ENCODE measurements around the gene NTRK2. TPM values are rescaled to one million over a fixed set of nuclear protein-coding genes. Genes with fewer than 3 reads are reported as not detected.

The NTRK2 gene
- total RNA-seq, 4 donors from 2014 or later: 2.9 to 15.9 (median 8.4) TPM

GRCh38 chr9:84642553-84643141 is 26.9 kb upstream of the NTRK2 start:
- no peaks in the 10 kb centered on the region for H3K36me3 ChIP-seq
- H3K27me3 ChIP-seq: no peaks in the 10 kb centered on the region
- TF ChIP-seq CTCF (IDR thresholded peaks at IDR 0.05): no peak
- TF ChIP-seq POLR2A (IDR thresholded peaks at IDR 0.05): no peak
- peak overlapping the region in 1 of 4 donors; percentile 10 for H3K27ac ChIP-seq
- no peak for DNase-seq
- 46 to 58% methylated on average over 4 of the region's 4 CpGs for WGBS, 2 donors
- peaks cover 0 to 9% (median 8%) of the 10 kb centered on the region in 3 donors for H3K9me3 ChIP-seq
- H3K4me3 ChIP-seq: no peak overlapping the region
- H3K4me1 ChIP-seq: peaks cover 0 to 15% (median 0%) of the 10 kb centered on the region in 3 donors
- intact Hi-C loops (cut with DNase I): no loop called here

GRCh38 chr9:84647699-84648098 is 21.8 kb upstream of the NTRK2 start:
- Histone ChIP-seq H3K9me3 (no peaks in the 10 kb centered on the region), H3K27me3 (no peaks in the 10 kb centered on the region), H3K27ac (no peak overlapping the region), H3K4me1 (peaks cover 0 to 7% (median 0%) of the 10 kb centered on the region in 3 donors), H3K4me3 (no peak overlapping the region), H3K36me3 (no peaks in the 10 kb centered on the region)
- intact Hi-C loops (cut with DNase I): no loop called here
- DNase-seq: no peak
- no peak for TF ChIP-seq CTCF (IDR thresholded peaks at IDR 0.05)
- no peak for TF ChIP-seq POLR2A (IDR thresholded peaks at IDR 0.05)
- 80 to 90% methylated on average over 2 of the region's 3 CpGs for WGBS, 2 donors

GRCh38 chr9:84652496-84653120 is 16.9 kb upstream of the NTRK2 start:
- Histone ChIP-seq H3K27ac (no peak overlapping the region), H3K4me1 (no peaks in the 10 kb centered on the region), H3K27me3 (peaks cover 0 to 3% (median 0%) of the 10 kb centered on the region in 4 donors), H3K9me3 (no peaks in the 10 kb centered on the region), H3K4me3 (no peak overlapping the region), H3K36me3 (no peaks in the 10 kb centered on the region)
- TF ChIP-seq CTCF (IDR thresholded peaks at IDR 0.05) (no peak), POLR2A (IDR thresholded peaks at IDR 0.05) (no peak)
- WGBS, 2 donors: 33 to 52% methylated on average over 4 of the region's 4 CpGs
- no peak for DNase-seq
- intact Hi-C loops (cut with DNase I): no loop called here

GRCh38 chr9:84655447-84655846 is 14.1 kb upstream of the NTRK2 start:
- no peaks in the 10 kb centered on the region for H3K4me1 ChIP-seq
- 66 to 72% methylated on average over 5 of the region's 5 CpGs for WGBS, 2 donors
- intact Hi-C loops (cut with DNase I): no loop called here
- no peak overlapping the region for H3K27ac ChIP-seq
- TF ChIP-seq CTCF (IDR thresholded peaks at IDR 0.05) (no peak), POLR2A (IDR thresholded peaks at IDR 0.05) (no peak)
- no peaks in the 10 kb centered on the region for H3K36me3 ChIP-seq
- DNase-seq: no peak
- no peaks in the 10 kb centered on the region for H3K9me3 ChIP-seq
- no peak overlapping the region for H3K4me3 ChIP-seq
- H3K27me3 ChIP-seq: peaks cover 0 to 3% (median 0%) of the 10 kb centered on the region in 4 donors

GRCh38 chr9:84659313-84659712 is 10.2 kb upstream of the NTRK2 start:
- no peak overlapping the region for H3K27ac ChIP-seq
- TF ChIP-seq CTCF (IDR thresholded peaks at IDR 0.05): no peak
- TF ChIP-seq POLR2A (IDR thresholded peaks at IDR 0.05): no peak
- intact Hi-C loops (cut with DNase I): no loop called here
- no peak for DNase-seq
- no peak overlapping the region for H3K4me3 ChIP-seq
- H3K27me3 ChIP-seq: peaks cover 0 to 3% (median 0%) of the 10 kb centered on the region in 4 donors
- H3K9me3 ChIP-seq: no peaks in the 10 kb centered on the region
- WGBS, 2 donors: 61 to 80% methylated on average over 5 of the region's 5 CpGs
- H3K36me3 ChIP-seq: no peaks in the 10 kb centered on the region
- H3K4me1 ChIP-seq: no peaks in the 10 kb centered on the region
